Endodermal cell (in vitro differentiated cells): Measurements from ENCODE around the gene FBXL16. TPM values are rescaled to one million over a fixed set of nuclear protein-coding genes. Genes with fewer than 3 reads are reported as not detected.

Source experiments
- DNase-seq: peaks from one replicate; pipeline ENCODE4 v3.0.0-alpha.2; 2017
- H3K27ac ChIP-seq: 2 replicates; pipeline ENCODE4 v1.5.1; 2013; ENCODE audit warnings: mild to moderate bottlenecking, low read depth, low read length, moderate library complexity
- H3K27me3 ChIP-seq: 2 replicates; pipeline ENCODE4 v1.6.1; 2013; ENCODE audit warnings: mild to moderate bottlenecking, low read length, moderate library complexity; ENCODE audit not compliant: insufficient read depth, control insufficient read depth, poor library complexity, severe bottlenecking
- H3K36me3 ChIP-seq: 2 replicates; pipeline ENCODE4 v1.7.0; 2013; ENCODE audit warnings: mild to moderate bottlenecking, low read length, moderate library complexity; ENCODE audit not compliant: control insufficient read depth, insufficient read depth
- H3K4me1 ChIP-seq: one replicate; pipeline ENCODE4 v1.7.0; 2013; ENCODE audit warnings: low read length; ENCODE audit not compliant: control insufficient read depth, insufficient read depth
- H3K4me3 ChIP-seq: 2 replicates; pipeline ENCODE4 v1.5.1; 2013; ENCODE audit warnings: mild to moderate bottlenecking, low read length, moderate library complexity
- H3K9ac ChIP-seq: 2 replicates; pipeline ENCODE4 v1.6.1; 2013; ENCODE audit warnings: mild to moderate bottlenecking, low read length, moderate library complexity; ENCODE audit not compliant: poor library complexity, severe bottlenecking; ENCODE audit errors: extremely low read depth
- H3K9me3 ChIP-seq: 2 replicates; pipeline ENCODE4 v1.6.1; 2013; ENCODE audit warnings: mild to moderate bottlenecking, low read length, moderate library complexity; ENCODE audit not compliant: control insufficient read depth
- H3K27ac Mint-ChIP-seq: 2 replicates; pipeline ENCODE4 v1.8.0; 2020; ENCODE audit warnings: mixed read lengths
- H3K27me3 Mint-ChIP-seq: 2 replicates; pipeline ENCODE4 v1.8.0; 2021; ENCODE audit warnings: mild to moderate bottlenecking, mixed read lengths; ENCODE audit not compliant: insufficient read depth
- H3K36me3 Mint-ChIP-seq: 2 replicates; pipeline ENCODE4 v1.8.0; 2020; ENCODE audit warnings: low read depth, mixed read lengths
- H3K4me1 Mint-ChIP-seq: 2 replicates; pipeline ENCODE4 v1.8.0; 2020; ENCODE audit warnings: mixed read lengths
- H3K4me3 Mint-ChIP-seq: 2 replicates; pipeline ENCODE4 v1.8.0; 2020; ENCODE audit warnings: mild to moderate bottlenecking, moderate library complexity, mixed read lengths
- H3K9me3 Mint-ChIP-seq: 2 replicates; pipeline ENCODE4 v1.8.0; 2020; ENCODE audit warnings: mild to moderate bottlenecking, mixed read lengths
- CTCF ChIP-seq: fragments of 200-600 bp; sonication (generic); conservative IDR thresholded peaks from 2 replicates; pipeline ENCODE4 v1.5.0; 2021; ENCODE audit warnings: antibody characterized with exemption, mild to moderate bottlenecking
- WGBS, 2 experiments: methylation state at CpG; one replicate each; pipeline versions ENCODE4 v1.1.5 to v1.1.7; 2013; ENCODE audit warnings: missing lambda C conversion rate in 2 of 2, mixed read lengths in 1 of 2; ENCODE audit not compliant: insufficient coverage in 1 of 2, insufficient read length in 1 of 2; 5-methylcytosine and 5-hydroxymethylcytosine counted together
- total RNA-seq, 2 donors: library from RNA; stranded (reverse); fragmentation: NEBNext Ultra II Directional in 1 of 2; extraction: Animal tissue kit (Norgen Biotek cat#: 25700) in 1 of 2; gene quantifications; 2 replicates in 1 of 2; 3 replicates in 1 of 2; pipeline ENCODE4 v1.2.1, GENCODE V29; 2021

Gene FBXL16
- total RNA-seq, 2 donors from 2014 or later = 0.38 to 2.2 TPM

GRCh38 chr16:685967-686366, 19.6 kb downstream of the FBXL16 start:
- Histone ChIP-seq H3K9ac (no peak overlapping the region), H3K9me3 (no peaks in the 10 kb centered on the region), H3K27ac (no peak overlapping the region), H3K36me3 (peaks cover 36% of the 10 kb centered on the region), H3K4me3 (no peak overlapping the region), H3K27me3 (peaks cover 4% of the 10 kb centered on the region), H3K4me1 (peaks cover 23% of the 10 kb centered on the region)
- H3K4me1 Mint-ChIP-seq = peaks cover 16% of the 10 kb centered on the region
- DNase-seq = peak; percentile 84
- H3K4me3 Mint-ChIP-seq = peak overlapping the region; percentile 24
- no peak overlapping the region for H3K27ac Mint-ChIP-seq
- H3K27me3 Mint-ChIP-seq = peaks cover 4% of the 10 kb centered on the region
- peaks cover 35% of the 10 kb centered on the region for H3K36me3 Mint-ChIP-seq
- 85 to 86% methylated on average over 9 to 10 of the region's 10 CpGs for WGBS, 2 experiments
- TF ChIP-seq CTCF = peak; percentile 71
- no peaks in the 10 kb centered on the region for H3K9me3 Mint-ChIP-seq

GRCh38 chr16:684961-685696, 20.5 kb downstream of the FBXL16 start:
- Histone ChIP-seq H3K9ac (no peak overlapping the region), H3K36me3 (peaks cover 36% of the 10 kb centered on the region), H3K4me3 (no peak overlapping the region), H3K27ac (no peak overlapping the region), H3K9me3 (no peaks in the 10 kb centered on the region), H3K27me3 (no peaks in the 10 kb centered on the region), H3K4me1 (peaks cover 23% of the 10 kb centered on the region)
- no peak for DNase-seq
- Mint-ChIP-seq H3K27me3 (no peaks in the 10 kb centered on the region), H3K4me3 (no peak overlapping the region), H3K36me3 (peaks cover 36% of the 10 kb centered on the region), H3K9me3 (no peaks in the 10 kb centered on the region), H3K27ac (no peak overlapping the region), H3K4me1 (peaks cover 17% of the 10 kb centered on the region)
- TF ChIP-seq CTCF = no peak
- 96% methylated on average over 56 to 61 of the region's 61 CpGs for WGBS, 2 experiments

GRCh38 chr16:684071-684794, 21.4 kb downstream of the FBXL16 start, which contains the start of gene JMJD8:
Gene JMJD8, minus strand, starts transcription at chr16:684334. Its CDS starts 15 bp downstream, at chr16:684319.
- H3K9ac ChIP-seq = peak within 1 kb of the TSS; percentile 55
- peak; percentile 98 for DNase-seq
- H3K27ac ChIP-seq = peak within 1 kb of the TSS; percentile 73
- no peaks in the 10 kb centered on the region for H3K27me3 ChIP-seq
- H3K4me3 ChIP-seq = peak within 1 kb of the TSS; percentile 76
- Mint-ChIP-seq H3K27ac (peak within 1 kb of the TSS; percentile 84), H3K9me3 (no peaks in the 10 kb centered on the region), H3K27me3 (no peaks in the 10 kb centered on the region), H3K4me3 (peak within 1 kb of the TSS; percentile 73), H3K36me3 (peaks cover 36% of the 10 kb centered on the region), H3K4me1 (peaks cover 17% of the 10 kb centered on the region)
- H3K36me3 ChIP-seq = peaks cover 36% of the 10 kb centered on the region
- TF ChIP-seq CTCF = no peak
- H3K9me3 ChIP-seq = no peaks in the 10 kb centered on the region
- peaks cover 19% of the 10 kb centered on the region for H3K4me1 ChIP-seq
- WGBS, 2 experiments = 12 to 16% methylated on average over 53 to 91 of the region's 91 CpGs
